Sigmoid colon (tissue), 4 donors: ENCODE measurements around the gene TAF6L.

Experiments
- CTCF ChIP-seq, 4 experiments: fragments of 450-650 bp in 3 of 4; fragments of 200-600 bp in 1 of 4; IDR thresholded peaks; one replicate each; pipeline ENCODE4 v1.5.1; 2016 to 2019; ENCODE audit warnings: antibody characterized with exemption in 4 of 4, mild to moderate bottlenecking in 3 of 4, moderate library complexity in 2 of 4
- EP300 ChIP-seq, 4 donors: sonication (generic); formaldehyde crosslinking; IDR thresholded peaks; one replicate each; pipeline ENCODE4 v1.6.1; 2017; ENCODE audit warnings: antibody characterized with exemption in 4 of 4
- POLR2A ChIP-seq, 2 donors: fragments of 450-650 bp; IDR thresholded peaks; one replicate each; pipeline ENCODE4 v1.6.1; 2016; ENCODE audit warnings: antibody characterized with exemption in 2 of 2, mild to moderate bottlenecking in 2 of 2, moderate library complexity in 2 of 2
- POLR2AphosphoS5 ChIP-seq, 4 donors: sonication (generic); formaldehyde crosslinking; IDR thresholded peaks; one replicate each; pipeline ENCODE4 v1.6.1; 2017; ENCODE audit warnings: antibody characterized with exemption in 4 of 4

- TF ChIP-seq CTCF (IDR thresholded peaks at IDR 0.05) (no peak), POLR2A (IDR thresholded peaks at IDR 0.05) (no peak), POLR2AphosphoS5 (IDR thresholded peaks at IDR 0.05) (no peak), EP300 (IDR thresholded peaks at IDR 0.05) (no peak)
These were observed 28.3 kb downstream of the TAF6L start for GRCh38 chr11:62799486-62799885.
